GM23338 (cell line): ENCODE measurements around the gene FOXP1. TPM values are rescaled to one million over a fixed set of nuclear protein-coding genes. Genes with fewer than 3 reads are reported as not detected.
A peak's percentile ranks its signal among the peaks of the same experiment; 100 is the strongest.

ENCODE experiments used
- ATAC-seq: fragments of 200-7000 bp; cut with Tn5 transposase; 3 replicates; pipeline ENCODE4 v1.9.1; 2020
- DNase-seq: peaks from one replicate; pipeline ENCODE4 v3.0.0-alpha.2; 2015; ENCODE audit warnings: low spot score
- H2AFZ ChIP-seq: fragments of 200-600 bp; sonication (generic); 2 replicates; pipeline ENCODE4 v1.8.0; 2016; ENCODE audit warnings: antibody characterized with exemption, mild to moderate bottlenecking, moderate library complexity
- H3F3A ChIP-seq: fragments of 200-600 bp; sonication (generic); replicated peaks from 2 replicates; pipeline ENCODE4 v1.8.0; 2017; ENCODE audit warnings: antibody characterized with exemption, mixed run types, low read depth
- H3K27ac ChIP-seq: fragments of 200-600 bp; sonication (generic); 2 replicates; pipeline ENCODE4 v1.6.1; 2016; ENCODE audit warnings: low read depth
- H3K27me3 ChIP-seq: fragments of 200-600 bp; sonication (generic); 2 replicates; pipeline ENCODE4 v1.8.0; 2016; ENCODE audit warnings: mild to moderate bottlenecking, mixed run types, moderate library complexity; ENCODE audit not compliant: insufficient read depth
- H3K36me3 ChIP-seq: fragments of 200-600 bp; sonication (generic); 2 replicates; pipeline ENCODE4 v1.8.0; 2016; ENCODE audit warnings: mild to moderate bottlenecking; ENCODE audit not compliant: insufficient read depth
- H3K4me1 ChIP-seq: fragments of 200-600 bp; sonication (generic); 2 replicates; pipeline ENCODE4 v1.8.0; 2016; ENCODE audit warnings: mild to moderate bottlenecking, moderate library complexity; ENCODE audit not compliant: insufficient read depth
- H3K4me2 ChIP-seq: fragments of 200-600 bp; sonication (generic); 2 replicates; pipeline ENCODE4 v1.7.1; 2017; ENCODE audit warnings: mixed run types
- H3K4me3 ChIP-seq: fragments of 200-600 bp; sonication (generic); 2 replicates; pipeline ENCODE4 v1.6.1; 2016; ENCODE audit warnings: mixed run types
- H3K79me2 ChIP-seq: fragments of 200-600 bp; sonication (generic); replicated peaks from 2 replicates; pipeline ENCODE4 v1.8.0; 2017; ENCODE audit warnings: mild to moderate bottlenecking; ENCODE audit not compliant: insufficient read depth
- H3K9me2 ChIP-seq: fragments of 200-600 bp; sonication (generic); 2 replicates; pipeline ENCODE4 v1.8.0; 2017; ENCODE audit not compliant: insufficient read depth
- H4K20me1 ChIP-seq: fragments of 200-600 bp; sonication (generic); replicated peaks from 2 replicates; pipeline ENCODE4 v1.8.0; 2017; ENCODE audit warnings: mild to moderate bottlenecking; ENCODE audit not compliant: insufficient read depth
- H3K27ac Mint-ChIP-seq: 2 replicates; pipeline ENCODE4 v1.8.0; 2020; ENCODE audit warnings: inconsistent platforms, mild to moderate bottlenecking, moderate library complexity, mixed read lengths
- H3K27me3 Mint-ChIP-seq: 3 replicates; pipeline ENCODE4 v1.8.0; 2022; ENCODE audit warnings: low read depth, mild to moderate bottlenecking, moderate library complexity, mixed read lengths, inconsistent platforms; ENCODE audit not compliant: insufficient read depth, poor library complexity
- H3K36me3 Mint-ChIP-seq: 3 replicates; pipeline ENCODE4 v1.8.0; 2021; ENCODE audit warnings: low read depth, mild to moderate bottlenecking, inconsistent platforms, moderate library complexity, mixed read lengths
- H3K4me1 Mint-ChIP-seq: 3 replicates; pipeline ENCODE4 v1.8.0; 2020; ENCODE audit warnings: mild to moderate bottlenecking, inconsistent platforms, mixed read lengths
- H3K4me3 Mint-ChIP-seq: 3 replicates; pipeline ENCODE4 v1.8.0; 2021; ENCODE audit warnings: moderate library complexity, mild to moderate bottlenecking, inconsistent platforms, mixed read lengths
- H3K9me3 Mint-ChIP-seq: 3 replicates; pipeline ENCODE4 v1.8.0; 2020; ENCODE audit warnings: moderate library complexity, mild to moderate bottlenecking, inconsistent platforms, mixed read lengths
- CREB1 ChIP-seq: fragments of 250-450 bp; sonication (Bioruptor Pico); IDR thresholded peaks from 2 replicates; pipeline ENCODE4 v1.5.0; 2020; ENCODE audit warnings: low read depth, mild to moderate bottlenecking, moderate library complexity
- ETS1 ChIP-seq: IDR thresholded peaks from 2 replicates; pipeline ENCODE4 v1.6.1; 2016; ENCODE audit warnings: antibody characterized with exemption
- EZH2 ChIP-seq: fragments of 200-600 bp; sonication (generic); IDR thresholded peaks from one replicate; pipeline ENCODE4 v1.8.0; 2017; ENCODE audit warnings: antibody characterized with exemption, mild to moderate bottlenecking, low read depth; ENCODE audit not compliant: unreplicated experiment
- EZH2phosphoT487 ChIP-seq: fragments of 200-600 bp; sonication (generic); IDR thresholded peaks from one replicate; pipeline ENCODE4 v1.8.1; 2018; ENCODE audit warnings: antibody characterized with exemption; ENCODE audit not compliant: unreplicated experiment
- JUNB ChIP-seq: IDR thresholded peaks from one replicate; pipeline ENCODE4 v1.6.1; 2016; ENCODE audit warnings: antibody characterized with exemption; ENCODE audit not compliant: unreplicated experiment
- POLR2AphosphoS5 ChIP-seq: IDR thresholded peaks from 2 replicates; pipeline ENCODE4 v1.6.1; 2016; ENCODE audit warnings: antibody characterized with exemption, low read depth
- REST ChIP-seq: IDR thresholded peaks from one replicate; pipeline ENCODE4 v1.6.1; 2018; ENCODE audit warnings: antibody characterized with exemption; ENCODE audit not compliant: unreplicated experiment
- STAT1 ChIP-seq: IDR thresholded peaks from one replicate; pipeline ENCODE4 v1.6.1; 2016; ENCODE audit warnings: antibody characterized with exemption; ENCODE audit not compliant: unreplicated experiment
- ZNF114 ChIP-seq: fragments of 250-450 bp; sonication (Bioruptor Pico); IDR thresholded peaks from 2 replicates; pipeline ENCODE4 v1.5.0; 2020; ENCODE audit warnings: mild to moderate bottlenecking, moderate library complexity
- ZNF331 ChIP-seq: fragments of 250-450 bp; sonication (Bioruptor Pico); IDR thresholded peaks from 2 replicates; pipeline ENCODE4 v1.5.0; 2020; ENCODE audit warnings: low read depth, mild to moderate bottlenecking, moderate library complexity
- ZNF462 ChIP-seq: fragments of 250-450 bp; sonication (Bioruptor Pico); IDR thresholded peaks from 2 replicates; pipeline ENCODE4 v1.5.0; 2020; ENCODE audit warnings: mild to moderate bottlenecking, moderate library complexity
- polyA plus RNA-seq: library from polyadenylated mRNA; unstranded; fragments of >200 nt; fragmentation: Nextera tagmentation; extraction: Ambion mirVana; gene quantifications from 2 replicates; pipeline ENCODE4 v1.2.1, GENCODE V29; 2016
- total RNA-seq: library from RNA; depleted of rRNA; stranded (reverse); fragments of >200 nt; shearing (Covaris generic); gene quantifications from 2 replicates; pipeline ENCODE4 v1.2.3, GENCODE V29; 2014

FOXP1 gene
- total and polyA plus RNA-seq, 2 experiments from 2014 or later: 32.9 to 35.5 TPM

- TF ChIP-seq REST (no peak), EZH2phosphoT487 (no peak), CREB1 (CRISPR knock-in tag) (no peak), JUNB (no peak), ZNF114 (CRISPR knock-in tag) (no peak)
Measured at GRCh38 chr3:71229905-71230657, 353.4 kb downstream of the FOXP1 start (continued).

GRCh38 chr3:71228156-71228866, 355.2 kb downstream of the FOXP1 start:
- DNase-seq (no peak), ATAC-seq (no peak)
- Histone ChIP-seq H3K4me1 (peaks cover 30% of the 10 kb centered on the region), H3K27me3 (no peaks in the 10 kb centered on the region), H3K4me3 (no peak overlapping the region), H3F3A (no peaks in the 10 kb centered on the region), H3K9me2 (no peaks in the 10 kb centered on the region), H3K4me2 (no peak overlapping the region), H3K27ac (no peak overlapping the region), H3K79me2 (peaks cover 7% of the 10 kb centered on the region; the same call in 1 of the 2 replicates), H2AFZ (no peak overlapping the region), H3K36me3 (no peaks in the 10 kb centered on the region), H4K20me1 (no peaks in the 10 kb centered on the region)
- H3K9me3 Mint-ChIP-seq: no peaks in the 10 kb centered on the region
- peak overlapping the region; percentile 17; the same call in 1 of the 2 replicates for H3K27ac Mint-ChIP-seq
- H3K4me3 Mint-ChIP-seq: no peak overlapping the region
- peaks cover 4% of the 10 kb centered on the region for H3K27me3 Mint-ChIP-seq
- peaks cover 52% of the 10 kb centered on the region for H3K4me1 Mint-ChIP-seq
- H3K36me3 Mint-ChIP-seq: no peaks in the 10 kb centered on the region
- no peak for TF ChIP-seq ETS1
- TF ChIP-seq ZNF331 (CRISPR knock-in tag): no peak
- TF ChIP-seq ZNF462 (CRISPR knock-in tag): no peak
- no peak for TF ChIP-seq CREB1 (CRISPR knock-in tag)
- TF ChIP-seq POLR2AphosphoS5: no peak
- TF ChIP-seq JUNB: no peak
- TF ChIP-seq ZNF114 (CRISPR knock-in tag): no peak
- no peak for TF ChIP-seq EZH2
- TF ChIP-seq EZH2phosphoT487: no peak
- no peak for TF ChIP-seq STAT1
